ENCODE measurements around the gene EML1. TPM values are rescaled to one million over a fixed set of nuclear protein-coding genes. Genes with fewer than 3 reads are reported as not detected.

The EML1 gene
- polyA plus RNA-seq, 1 experiment: 14.2 TPM

- POLR2A ChIA-PET: no interaction called here
These were observed 148.0 kb downstream of the EML1 start for GRCh38 chr14:99941211-99941610.

GRCh38 chr14:99943620-99944019, 150.4 kb downstream of the EML1 start:
- Histone ChIP-seq H3K36me3 (ENCODE audit: control insufficient read depth, insufficient read depth, low read length) (peaks cover 5% of the 10 kb centered on the region), H3K4me3 (ENCODE audit: low read depth, low read length) (no peak overlapping the region), H3K27me3 (ENCODE audit: control insufficient read depth, insufficient read depth, low read length) (no peaks in the 10 kb centered on the region)
- POLR2A ChIA-PET: no interaction called here
- TF ChIP-seq CTCF (IDR thresholded peaks at IDR 0.05; ENCODE audit: insufficient read depth, low read depth, low read length): no peak
- no peak for DNase-seq (ENCODE audit: low read depth)
- CTCF ChIA-PET: interaction anchor here (0.7 kb wide), 1 partner anchor 1104 kb away, joined by 3 read pairs; no protein-coding TSS in a partner anchor

More at GRCh38 chr14:99941211-99941610, 148.0 kb downstream of the EML1 start:
- Histone ChIP-seq H3K36me3 (ENCODE audit: control insufficient read depth, insufficient read depth, low read length) (peaks cover 5% of the 10 kb centered on the region), H3K27me3 (ENCODE audit: control insufficient read depth, insufficient read depth, low read length) (no peaks in the 10 kb centered on the region), H3K4me3 (ENCODE audit: low read depth, low read length) (no peak overlapping the region)
- no peak for TF ChIP-seq CTCF (IDR thresholded peaks at IDR 0.05; ENCODE audit: insufficient read depth, low read depth, low read length)
- CTCF ChIA-PET: no interaction called here
- no peak for DNase-seq (ENCODE audit: low read depth)

GRCh38 chr14:99944241-99944651, 151.0 kb downstream of the EML1 start:
- POLR2A ChIA-PET: no interaction called here
- CTCF ChIA-PET: no interaction called here

GRCh38 chr14:99945732-99946651, 152.8 kb downstream of the EML1 start:
- CTCF ChIA-PET: interaction anchor here (1.0 to 3.3 kb wide), 19 partner anchors 9 to 269 kb away, joined by 3 to 40 read pairs (median 4); partner anchors contain the start of gene CYP46A1
- DNase-seq (ENCODE audit: low read depth): no peak

More at GRCh38 chr14:99944241-99944651, 151.0 kb downstream of the EML1 start:
- DNase-seq (ENCODE audit: low read depth): no peak
- H3K4me3 ChIP-seq (ENCODE audit: low read depth, low read length): no peak overlapping the region
- H3K27me3 ChIP-seq (ENCODE audit: control insufficient read depth, insufficient read depth, low read length): no peaks in the 10 kb centered on the region
- peaks cover 5% of the 10 kb centered on the region for H3K36me3 ChIP-seq (ENCODE audit: control insufficient read depth, insufficient read depth, low read length)
- TF ChIP-seq CTCF (IDR thresholded peaks at IDR 0.05; ENCODE audit: insufficient read depth, low read depth, low read length): no peak

More at GRCh38 chr14:99945732-99946651, 152.8 kb downstream of the EML1 start:
- Histone ChIP-seq H3K4me3 (ENCODE audit: low read depth, low read length) (no peak overlapping the region), H3K36me3 (ENCODE audit: control insufficient read depth, insufficient read depth, low read length) (no peaks in the 10 kb centered on the region), H3K27me3 (ENCODE audit: control insufficient read depth, insufficient read depth, low read length) (no peaks in the 10 kb centered on the region; the same call in 1 of the 2 replicates)
- POLR2A ChIA-PET: no interaction called here
- no peak for TF ChIP-seq CTCF (IDR thresholded peaks at IDR 0.05; ENCODE audit: insufficient read depth, low read depth, low read length)
